ENCODE measurements around the gene ACER2. TPM values are rescaled to one million over a fixed set of nuclear protein-coding genes. Genes with fewer than 3 reads are reported as not detected.

Gene ACER2
- total RNA-seq, 1 experiment from 2014 or later, result 8.8 TPM

- CTCF ChIA-PET, result no interaction called here
- H3K9me3 Mint-ChIP-seq, result peaks cover 11% of the 10 kb centered on the region
- no peak overlapping the region for H3K27ac Mint-ChIP-seq
- H3K36me3 Mint-ChIP-seq, result no peaks in the 10 kb centered on the region
- H3K27me3 Mint-ChIP-seq (ENCODE audit: low read depth), result no peaks in the 10 kb centered on the region; the same call in none of the 2 replicates
- no peak for TF ChIP-seq JAZF1 (CRISPR knock-in tag; IDR thresholded peaks at IDR 0.05)
- TF ChIP-seq ZNF317 (CRISPR knock-in tag; IDR thresholded peaks at IDR 0.05; ENCODE audit: borderline replicate concordance, low read depth), result no peak
- no peak for TF ChIP-seq PRRX2 (CRISPR knock-in tag; IDR thresholded peaks at IDR 0.05)
- peaks cover 5% of the 10 kb centered on the region for H3K4me1 Mint-ChIP-seq
- H3K4me3 Mint-ChIP-seq, result no peak overlapping the region
- ATAC-seq (no peak), DNase-seq (ENCODE audit: low spot score) (no peak)
- POLR2A ChIA-PET, result no interaction called here
Measured at GRCh38 chr9:19497276-19497675, 88.5 kb downstream of the ACER2 start.

GRCh38 chr9:19498015-19498414, 89.2 kb downstream of the ACER2 start:
- ChIA-PET CTCF (no interaction called here), POLR2A (no interaction called here)
- ATAC-seq (no peak), DNase-seq (ENCODE audit: low spot score) (no peak)
- Mint-ChIP-seq H3K27me3 (ENCODE audit: low read depth) (no peaks in the 10 kb centered on the region; the same call in none of the 2 replicates), H3K27ac (no peak overlapping the region), H3K9me3 (peaks cover 11% of the 10 kb centered on the region), H3K4me1 (peaks cover 5% of the 10 kb centered on the region), H3K4me3 (no peak overlapping the region), H3K36me3 (no peaks in the 10 kb centered on the region)
- no peak for TF ChIP-seq FOXK1 (CRISPR knock-in tag; IDR thresholded peaks at IDR 0.05)
- no peak for TF ChIP-seq SMAD4 (CRISPR knock-in tag; IDR thresholded peaks at IDR 0.05)
- TF ChIP-seq NR1H2 (CRISPR knock-in tag; IDR thresholded peaks at IDR 0.05), result no peak
- no peak for TF ChIP-seq NR2C2 (CRISPR knock-in tag; IDR thresholded peaks at IDR 0.05)
- no peak for TF ChIP-seq AFF4 (CRISPR knock-in tag; IDR thresholded peaks at IDR 0.05; ENCODE audit: borderline replicate concordance)
- TF ChIP-seq ESRRA (CRISPR knock-in tag; IDR thresholded peaks at IDR 0.05; ENCODE audit: borderline replicate concordance), result no peak
- TF ChIP-seq TEAD4 (CRISPR knock-in tag; IDR thresholded peaks at IDR 0.05), result no peak
- no peak for TF ChIP-seq ERG (CRISPR knock-in tag; IDR thresholded peaks at IDR 0.05)
- no peak for TF ChIP-seq E2F1 (CRISPR knock-in tag; IDR thresholded peaks at IDR 0.05)
- TF ChIP-seq HMGXB4 (CRISPR knock-in tag; IDR thresholded peaks at IDR 0.05), result no peak
- TF ChIP-seq AR (CRISPR knock-in tag; IDR thresholded peaks at IDR 0.05), result no peak
- TF ChIP-seq KAT7 (CRISPR knock-in tag; IDR thresholded peaks at IDR 0.05; ENCODE audit: borderline replicate concordance), result no peak
- TF ChIP-seq OVOL2 (CRISPR knock-in tag; IDR thresholded peaks at IDR 0.05; ENCODE audit: borderline replicate concordance), result no peak
- TF ChIP-seq NFATC4 (CRISPR knock-in tag; IDR thresholded peaks at IDR 0.05), result no peak
- TF ChIP-seq ZNF425 (CRISPR knock-in tag; conservative IDR thresholded peaks at IDR 0.05), result no peak
- no peak for TF ChIP-seq JUN (CRISPR knock-in tag; IDR thresholded peaks at IDR 0.05)
- no peak for TF ChIP-seq ZNF281 (CRISPR knock-in tag; IDR thresholded peaks at IDR 0.05)
